ENCODE measurements around the gene HS2ST1.

DNA sequence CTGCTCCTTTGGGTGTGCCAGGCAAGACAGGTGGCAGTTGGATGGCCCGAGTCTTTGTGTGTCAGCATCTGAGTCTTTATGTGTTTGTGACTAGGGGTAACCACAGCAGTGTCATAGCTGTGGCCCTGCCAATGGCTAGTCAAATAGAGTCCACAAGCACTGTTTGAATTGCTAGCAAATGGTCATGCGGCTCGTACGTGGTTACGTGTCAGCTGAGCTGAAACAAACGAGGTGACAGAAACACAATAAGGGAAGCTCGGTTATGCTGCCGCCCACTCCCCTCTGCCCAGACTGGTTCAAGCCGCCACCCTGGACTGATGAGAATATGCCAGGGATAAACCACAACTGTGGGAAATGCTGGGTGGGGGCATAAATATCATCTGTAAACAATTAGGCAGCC, 239.9 kb downstream of the HS2ST1 start:
- TF ChIP-seq, protein P1, sequence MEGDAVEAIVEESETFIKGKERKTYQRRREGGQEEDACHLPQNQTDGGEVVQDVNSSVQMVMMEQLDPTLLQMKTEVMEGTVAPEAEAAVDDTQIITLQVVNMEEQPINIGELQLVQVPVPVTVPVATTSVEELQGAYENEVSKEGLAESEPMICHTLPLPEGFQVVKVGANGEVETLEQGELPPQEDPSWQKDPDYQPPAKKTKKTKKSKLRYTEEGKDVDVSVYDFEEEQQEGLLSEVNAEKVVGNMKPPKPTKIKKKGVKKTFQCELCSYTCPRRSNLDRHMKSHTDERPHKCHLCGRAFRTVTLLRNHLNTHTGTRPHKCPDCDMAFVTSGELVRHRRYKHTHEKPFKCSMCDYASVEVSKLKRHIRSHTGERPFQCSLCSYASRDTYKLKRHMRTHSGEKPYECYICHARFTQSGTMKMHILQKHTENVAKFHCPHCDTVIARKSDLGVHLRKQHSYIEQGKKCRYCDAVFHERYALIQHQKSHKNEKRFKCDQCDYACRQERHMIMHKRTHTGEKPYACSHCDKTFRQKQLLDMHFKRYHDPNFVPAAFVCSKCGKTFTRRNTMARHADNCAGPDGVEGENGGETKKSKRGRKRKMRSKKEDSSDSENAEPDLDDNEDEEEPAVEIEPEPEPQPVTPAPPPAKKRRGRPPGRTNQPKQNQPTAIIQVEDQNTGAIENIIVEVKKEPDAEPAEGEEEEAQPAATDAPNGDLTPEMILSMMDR (conservative IDR thresholded peaks at IDR 0.05) = no peak
- no peak for TF ChIP-seq EZH2 (IDR thresholded peaks at IDR 0.05; ENCODE audit: low read depth)

Data from PC-9 (cell line).